Lung (tissue), 12 donors: ENCODE data around the gene SLC22A23. TPM values are rescaled to one million over a fixed set of nuclear protein-coding genes. Genes with fewer than 3 reads are reported as not detected.

Source experiments
- ATAC-seq: fragments of 200-7000 bp; cut with Tn5 transposase; one replicate; pipeline ENCODE4 v1.9.1; 2020; ENCODE audit warnings: moderate number of reproducible peaks; ENCODE audit not compliant: insufficient read depth, low FRiP score
- DNase-seq, 3 donors: peaks; one replicate each; pipeline ENCODE4 v3.0.0-alpha.2; 2013 to 2017
- H3K27ac ChIP-seq, 2 donors: one replicate each; pipeline ENCODE4 v1.5.1; 2013; ENCODE audit warnings: mild to moderate bottlenecking in 2 of 2, moderate library complexity in 2 of 2, control low read depth in 1 of 2, inconsistent platforms in 1 of 2, low read depth in 1 of 2, low read length in 1 of 2
- H3K27me3 ChIP-seq, 3 donors: one replicate each; pipeline ENCODE4 v1.5.1; 2013; ENCODE audit warnings: low read length in 2 of 3; ENCODE audit not compliant: control insufficient read depth in 3 of 3, insufficient read depth in 3 of 3
- H3K36me3 ChIP-seq, 4 donors: one replicate each; pipeline ENCODE4 v1.5.1; 2013; ENCODE audit warnings: low read length in 4 of 4, mild to moderate bottlenecking in 1 of 4, moderate library complexity in 1 of 4; ENCODE audit not compliant: control insufficient read depth in 4 of 4, insufficient read depth in 4 of 4
- H3K4me1 ChIP-seq, 5 donors: one replicate each; pipeline ENCODE4 v1.5.1; 2013; ENCODE audit warnings: low read length in 5 of 5, mild to moderate bottlenecking in 2 of 5, moderate library complexity in 1 of 5; ENCODE audit not compliant: control insufficient read depth in 5 of 5, insufficient read depth in 5 of 5
- H3K4me3 ChIP-seq: one replicate; pipeline ENCODE4 v1.5.1; 2013; ENCODE audit warnings: mild to moderate bottlenecking, control low read depth, moderate library complexity
- H3K9ac ChIP-seq, 2 donors: one replicate each; pipeline ENCODE4 v1.5.1; 2013; ENCODE audit warnings: low read length in 2 of 2, control low read depth in 1 of 2; ENCODE audit not compliant: insufficient read depth in 1 of 2
- H3K9me3 ChIP-seq, 4 donors: one replicate each; pipeline ENCODE4 v1.5.1; 2013; ENCODE audit warnings: low read length in 3 of 4, mild to moderate bottlenecking in 1 of 4, moderate library complexity in 1 of 4; ENCODE audit not compliant: control insufficient read depth in 4 of 4, insufficient read depth in 3 of 4
- CTCF ChIP-seq: IDR thresholded peaks from 2 replicates; pipeline ENCODE4 v1.5.1; 2012; ENCODE audit warnings: mild to moderate bottlenecking; ENCODE audit errors: control extremely low read depth, extremely low read depth
- WGBS, 2 donors: extraction: QIAGEN DNeasy Blood & Tissue Kit; methylation state at CpG; one replicate each; pipeline ENCODE4 v1.1.7; 2013; 5-methylcytosine and 5-hydroxymethylcytosine counted together
- polyA plus RNA-seq, 2 donors: library from polyadenylated mRNA; stranded (reverse); fragments of 200-250 nt; gene quantifications; one replicate each; pipeline ENCODE4 v1.2.1, GENCODE V29; 2013
- total RNA-seq, 2 donors: library from RNA; depleted of rRNA in 1 of 2; stranded (reverse); fragments of >200 nt in 1 of 2; gene quantifications; one replicate each; pipeline ENCODE4 v1.2.1, GENCODE V29; 2014 to 2021
- donor health status: control.
- donor health status: control.
- donor health status: Bipolar disorder and iron deficiency.
- donor health status: healthy.
- donor health status: DM: yes; HTN: yes; CAD: no.

Gene SLC22A23
- total and polyA plus RNA-seq, 4 donors = 6.6 to 45.6 (median 24.1) TPM

- WGBS, 2 donors = 94 to 97% methylated on average over 5 of the region's 5 CpGs
- Histone ChIP-seq H3K9me3 (no peaks in the 10 kb centered on the region), H3K4me3 (no peak overlapping the region), H3K27me3 (no peaks in the 10 kb centered on the region), H3K27ac (no peak overlapping the region), H3K4me1 (peaks cover 0 to 60% (median 9%) of the 10 kb centered on the region in 5 donors), H3K36me3 (no peaks in the 10 kb centered on the region), H3K9ac (no peak overlapping the region)
- ATAC-seq (no peak), DNase-seq (no peak)
- no peak for TF ChIP-seq CTCF
Measured at GRCh38 chr6:3336859-3337515, 119.9 kb downstream of the SLC22A23 start.

DNA sequence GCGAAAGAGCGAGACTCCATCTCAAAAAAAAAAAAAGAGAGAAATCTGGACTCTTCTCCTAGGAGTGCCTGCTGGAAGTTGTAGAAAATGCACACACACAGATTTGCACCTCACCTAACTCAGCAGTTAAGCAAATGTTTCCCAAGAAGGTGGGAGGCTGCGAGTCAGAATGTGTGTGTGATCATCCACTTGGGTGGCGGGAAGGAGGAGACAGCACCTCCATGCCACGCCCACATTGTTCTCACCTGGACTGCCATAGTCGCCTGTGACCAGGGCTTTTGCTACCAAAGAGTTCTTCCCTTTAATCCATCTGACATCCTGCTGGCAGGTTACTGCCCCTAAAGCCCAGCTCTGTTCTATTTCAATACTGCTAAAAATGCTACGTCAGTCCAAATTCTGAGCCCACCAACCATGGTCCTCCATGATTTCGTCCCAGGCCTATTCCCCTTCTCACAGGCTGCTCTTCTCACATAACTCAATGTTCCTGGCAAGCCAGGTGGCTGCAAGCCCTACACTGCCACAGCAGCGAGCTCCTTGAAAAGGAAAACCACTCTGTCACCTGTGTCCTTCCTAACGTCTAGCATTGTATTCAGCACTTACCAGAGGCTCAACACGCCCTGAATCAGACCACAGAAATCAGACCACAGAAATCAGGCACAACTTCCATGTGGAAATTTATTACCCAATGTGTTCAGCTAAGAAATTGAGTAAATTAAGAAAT, 120.6 kb downstream of the SLC22A23 start:
- no peaks in the 10 kb centered on the region for H3K27me3 ChIP-seq
- no peak for ATAC-seq
- H3K27ac ChIP-seq = no peak overlapping the region
- no peak overlapping the region for H3K4me3 ChIP-seq
- H3K4me1 ChIP-seq = peaks cover 0 to 60% (median 9%) of the 10 kb centered on the region in 5 donors
- TF ChIP-seq CTCF = no peak
- WGBS, 2 donors = 72 to 85% methylated on average over 11 of the region's 11 CpGs
- no peaks in the 10 kb centered on the region for H3K36me3 ChIP-seq
- DNase-seq = no peak
- no peaks in the 10 kb centered on the region for H3K9me3 ChIP-seq
- no peak overlapping the region for H3K9ac ChIP-seq

- no peak for ATAC-seq
- Histone ChIP-seq H3K27ac (no peak overlapping the region), H3K9ac (no peak overlapping the region), H3K4me3 (no peak overlapping the region), H3K9me3 (no peaks in the 10 kb centered on the region), H3K27me3 (no peaks in the 10 kb centered on the region), H3K4me1 (peaks cover 0 to 57% (median 9%) of the 10 kb centered on the region in 5 donors), H3K36me3 (no peaks in the 10 kb centered on the region)
- TF ChIP-seq CTCF = no peak
- 93 to 95% methylated on average over 6 of the region's 6 CpGs for WGBS, 2 donors
- no peak for DNase-seq
Measured at GRCh38 chr6:3335169-3335568, 121.7 kb downstream of the SLC22A23 start.
